Measurements from ENCODE around the gene HID1. TPM values are rescaled to one million over a fixed set of nuclear protein-coding genes. Genes with fewer than 3 reads are reported as not detected.
A peak's percentile ranks its signal among the peaks of the same experiment; 100 is the strongest.

Gene HID1
- total RNA-seq, 1 donor from 2014 or later, result 2.6 TPM

DNA sequence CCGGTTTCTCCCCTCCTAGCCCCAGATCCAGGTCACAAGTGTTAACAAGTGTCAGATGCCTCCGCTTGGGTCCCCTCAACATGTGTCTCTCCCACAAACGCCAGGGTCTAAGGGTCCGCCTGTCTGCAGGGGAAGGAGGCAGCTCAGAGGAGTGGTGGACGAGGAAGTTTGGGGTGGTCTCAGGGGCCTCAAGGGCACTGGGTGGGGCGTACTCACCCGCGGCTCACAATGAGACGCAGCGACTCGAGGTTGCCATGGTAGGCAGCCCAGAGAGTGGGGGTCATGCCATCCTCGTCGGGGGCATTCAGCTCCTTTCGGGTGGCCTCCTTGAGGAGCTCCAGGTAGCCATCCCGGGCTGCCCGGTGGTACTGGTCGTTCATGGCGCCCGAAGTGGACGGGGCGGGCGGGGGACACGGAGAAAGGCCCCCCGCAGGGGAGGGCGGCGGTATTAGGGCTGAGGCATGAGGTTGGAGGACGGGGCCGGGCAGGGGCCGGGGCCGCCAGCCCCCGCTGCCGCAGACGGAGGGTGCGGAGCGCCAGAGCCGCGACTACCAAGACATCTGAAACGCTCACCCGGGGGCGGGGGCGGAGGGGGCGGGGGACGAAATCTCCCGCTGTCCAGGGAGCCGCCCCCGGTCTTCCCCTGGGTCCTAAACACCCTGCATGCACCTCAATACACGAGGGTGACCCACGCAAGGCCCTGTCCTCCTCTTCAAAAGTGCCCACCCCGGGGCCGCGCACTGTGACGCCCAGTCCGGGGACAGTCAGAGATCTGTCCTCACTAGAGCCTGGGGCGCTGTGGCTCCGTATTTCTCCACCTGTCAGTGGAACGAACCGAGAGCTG is 49.6 kb downstream of the HID1 start, which contains the start of gene USH1G:
TSS of gene USH1G (minus strand) at position 562 of the 844 bp plus-strand sequence. CDS start at position 380, 182 bp downstream.
- H3K9ac ChIP-seq (ENCODE audit: low read length), result no peak within 1 kb of the TSS
- peak; percentile 68 for TF ChIP-seq EZH2 (IDR thresholded peaks at IDR 0.05; ENCODE audit: insufficient read depth, low read length)
- TF ChIP-seq, protein P1, sequence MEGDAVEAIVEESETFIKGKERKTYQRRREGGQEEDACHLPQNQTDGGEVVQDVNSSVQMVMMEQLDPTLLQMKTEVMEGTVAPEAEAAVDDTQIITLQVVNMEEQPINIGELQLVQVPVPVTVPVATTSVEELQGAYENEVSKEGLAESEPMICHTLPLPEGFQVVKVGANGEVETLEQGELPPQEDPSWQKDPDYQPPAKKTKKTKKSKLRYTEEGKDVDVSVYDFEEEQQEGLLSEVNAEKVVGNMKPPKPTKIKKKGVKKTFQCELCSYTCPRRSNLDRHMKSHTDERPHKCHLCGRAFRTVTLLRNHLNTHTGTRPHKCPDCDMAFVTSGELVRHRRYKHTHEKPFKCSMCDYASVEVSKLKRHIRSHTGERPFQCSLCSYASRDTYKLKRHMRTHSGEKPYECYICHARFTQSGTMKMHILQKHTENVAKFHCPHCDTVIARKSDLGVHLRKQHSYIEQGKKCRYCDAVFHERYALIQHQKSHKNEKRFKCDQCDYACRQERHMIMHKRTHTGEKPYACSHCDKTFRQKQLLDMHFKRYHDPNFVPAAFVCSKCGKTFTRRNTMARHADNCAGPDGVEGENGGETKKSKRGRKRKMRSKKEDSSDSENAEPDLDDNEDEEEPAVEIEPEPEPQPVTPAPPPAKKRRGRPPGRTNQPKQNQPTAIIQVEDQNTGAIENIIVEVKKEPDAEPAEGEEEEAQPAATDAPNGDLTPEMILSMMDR (IDR thresholded peaks at IDR 0.05; ENCODE audit: insufficient read depth, low read depth, low read length), result no peak
- peak within 1 kb of the TSS; percentile 58 for H3K4me2 ChIP-seq (ENCODE audit: low read length)
- H3K27ac ChIP-seq (ENCODE audit: low read depth, low read length), result no peak within 1 kb of the TSS
- DNase-seq (ENCODE audit: low read depth) (no peak), FAIRE-seq (no peak)
- H3K4me1 Mint-ChIP-seq (ENCODE audit: low read depth, unreplicated experiment), result no peaks in the 10 kb centered on the region
- H3K4me3 Mint-ChIP-seq (ENCODE audit: unreplicated experiment), result peak within 1 kb of the TSS; percentile 14
- H3K79me2 ChIP-seq (ENCODE audit: insufficient read depth, low read length), result no peaks in the 10 kb centered on the region
- H3K9me3 ChIP-seq (ENCODE audit: insufficient read depth, low read depth, low read length), result no peaks in the 10 kb centered on the region
- H3K27me3 Mint-ChIP-seq (ENCODE audit: low read depth, unreplicated experiment), result peaks cover 58% of the 10 kb centered on the region
- no peak within 1 kb of the TSS for H3K4me3 ChIP-seq (ENCODE audit: insufficient read depth, low read depth, low read length)
- no peaks in the 10 kb centered on the region for H3K4me1 ChIP-seq (ENCODE audit: insufficient read depth, low read length)
- H3K27me3 ChIP-seq (ENCODE audit: insufficient read depth, low read length), result peaks cover 52% of the 10 kb centered on the region
- no peak within 1 kb of the TSS for H3K27ac Mint-ChIP-seq (ENCODE audit: unreplicated experiment)
- no peaks in the 10 kb centered on the region for H3K36me3 Mint-ChIP-seq (ENCODE audit: low read depth, unreplicated experiment)
- no peak within 1 kb of the TSS for H2AFZ ChIP-seq (ENCODE audit: low read depth, low read length)
- no peaks in the 10 kb centered on the region for H4K20me1 ChIP-seq (ENCODE audit: insufficient read depth, low read length)
- H3K36me3 ChIP-seq (ENCODE audit: insufficient read depth, low read length), result no peaks in the 10 kb centered on the region
- H3K9me3 Mint-ChIP-seq (ENCODE audit: unreplicated experiment), result peaks cover 6% of the 10 kb centered on the region

DNA sequence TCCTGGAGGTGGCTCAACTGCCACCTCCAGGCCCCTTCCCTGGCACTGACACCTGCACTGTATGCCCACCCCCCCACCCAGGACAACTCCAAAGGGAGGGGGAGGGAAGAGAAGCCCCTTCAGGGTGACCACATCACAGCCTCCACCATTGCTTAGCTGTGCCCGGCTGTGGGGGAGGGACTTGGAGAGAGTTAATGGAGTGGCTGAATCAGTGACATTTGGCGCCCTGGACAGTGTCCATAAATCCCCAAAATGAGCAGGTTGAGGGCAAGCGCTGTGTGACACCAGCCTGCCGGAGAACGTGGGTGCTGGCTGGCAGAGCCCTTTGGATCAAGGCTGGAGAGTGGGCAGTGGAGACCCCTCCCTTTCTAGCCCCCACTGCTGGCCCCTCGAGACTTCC is 50.4 kb downstream of the HID1 start:
- H3K4me1 Mint-ChIP-seq (ENCODE audit: low read depth, unreplicated experiment), result no peaks in the 10 kb centered on the region
- no peak overlapping the region for H2AFZ ChIP-seq (ENCODE audit: low read depth, low read length)
- H3K27me3 Mint-ChIP-seq (ENCODE audit: low read depth, unreplicated experiment), result peaks cover 55% of the 10 kb centered on the region
- TF ChIP-seq, protein P1 (IDR thresholded peaks at IDR 0.05; ENCODE audit: insufficient read depth, low read depth, low read length), result no peak
- peak; percentile 25 for TF ChIP-seq EZH2 (IDR thresholded peaks at IDR 0.05; ENCODE audit: insufficient read depth, low read length)
- H3K4me3 ChIP-seq (ENCODE audit: insufficient read depth, low read depth, low read length), result no peak overlapping the region
- H3K9me3 ChIP-seq (ENCODE audit: insufficient read depth, low read depth, low read length), result no peaks in the 10 kb centered on the region
- no peaks in the 10 kb centered on the region for H4K20me1 ChIP-seq (ENCODE audit: insufficient read depth, low read length)
- FAIRE-seq, result no peak
- no peak overlapping the region for H3K27ac Mint-ChIP-seq (ENCODE audit: unreplicated experiment)
- H3K9ac ChIP-seq (ENCODE audit: low read length), result no peak overlapping the region
- H3K36me3 Mint-ChIP-seq (ENCODE audit: low read depth, unreplicated experiment), result no peaks in the 10 kb centered on the region
- H3K9me3 Mint-ChIP-seq (ENCODE audit: unreplicated experiment), result peaks cover 6% of the 10 kb centered on the region
- H3K79me2 ChIP-seq (ENCODE audit: insufficient read depth, low read length), result no peaks in the 10 kb centered on the region
- H3K4me2 ChIP-seq (ENCODE audit: low read length), result no peak overlapping the region
- no peak overlapping the region for H3K27ac ChIP-seq (ENCODE audit: low read depth, low read length)
- no peak overlapping the region for H3K4me3 Mint-ChIP-seq (ENCODE audit: unreplicated experiment)
- H3K27me3 ChIP-seq (ENCODE audit: insufficient read depth, low read length), result peaks cover 46% of the 10 kb centered on the region
- no peaks in the 10 kb centered on the region for H3K36me3 ChIP-seq (ENCODE audit: insufficient read depth, low read length)
- H3K4me1 ChIP-seq (ENCODE audit: insufficient read depth, low read length), result no peaks in the 10 kb centered on the region
- no peak for DNase-seq (ENCODE audit: low read depth)

GRCh38 chr17:74921769-74922168 is 50.8 kb downstream of the HID1 start:
- no peak for TF ChIP-seq EZH2 (IDR thresholded peaks at IDR 0.05; ENCODE audit: insufficient read depth, low read length)
- TF ChIP-seq, protein P1 (IDR thresholded peaks at IDR 0.05; ENCODE audit: insufficient read depth, low read depth, low read length), result no peak
- Histone ChIP-seq H3K9ac (ENCODE audit: low read length) (no peak overlapping the region), H3K27me3 (ENCODE audit: insufficient read depth, low read length) (peaks cover 45% of the 10 kb centered on the region), H3K4me1 (ENCODE audit: insufficient read depth, low read length) (no peaks in the 10 kb centered on the region), H4K20me1 (ENCODE audit: insufficient read depth, low read length) (no peaks in the 10 kb centered on the region), H3K9me3 (ENCODE audit: insufficient read depth, low read depth, low read length) (no peaks in the 10 kb centered on the region), H3K36me3 (ENCODE audit: insufficient read depth, low read length) (no peaks in the 10 kb centered on the region), H3K27ac (ENCODE audit: low read depth, low read length) (no peak overlapping the region), H3K4me3 (ENCODE audit: insufficient read depth, low read depth, low read length) (no peak overlapping the region), H3K4me2 (ENCODE audit: low read length) (no peak overlapping the region), H3K79me2 (ENCODE audit: insufficient read depth, low read length) (no peaks in the 10 kb centered on the region), H2AFZ (ENCODE audit: low read depth, low read length) (no peak overlapping the region)
- peaks cover 6% of the 10 kb centered on the region for H3K9me3 Mint-ChIP-seq (ENCODE audit: unreplicated experiment)
- DNase-seq (ENCODE audit: low read depth) (no peak), FAIRE-seq (no peak)
- no peaks in the 10 kb centered on the region for H3K4me1 Mint-ChIP-seq (ENCODE audit: low read depth, unreplicated experiment)
- H3K36me3 Mint-ChIP-seq (ENCODE audit: low read depth, unreplicated experiment), result no peaks in the 10 kb centered on the region
- no peak overlapping the region for H3K27ac Mint-ChIP-seq (ENCODE audit: unreplicated experiment)
- peaks cover 51% of the 10 kb centered on the region for H3K27me3 Mint-ChIP-seq (ENCODE audit: low read depth, unreplicated experiment)
- H3K4me3 Mint-ChIP-seq (ENCODE audit: unreplicated experiment), result no peak overlapping the region
